Kidney epithelial cell (primary cell): ENCODE data around the gene ALDH2. TPM values are rescaled to one million over a fixed set of nuclear protein-coding genes. Genes with fewer than 3 reads are reported as not detected.

Experiments
- DNase-seq: peaks from one replicate; pipeline ENCODE4 v3.0.0-alpha.2; 2010; ENCODE audit warnings: low read depth
- H3K27me3 ChIP-seq: 2 replicates; pipeline ENCODE4 v1.6.0; 2011; ENCODE audit warnings: low read length; ENCODE audit not compliant: control insufficient read depth, insufficient read depth
- H3K36me3 ChIP-seq: 2 replicates; pipeline ENCODE4 v1.5.1; 2011; ENCODE audit warnings: low read length; ENCODE audit not compliant: control insufficient read depth, insufficient read depth
- H3K4me3 ChIP-seq: 2 replicates; pipeline ENCODE4 v1.5.1; 2011; ENCODE audit warnings: low read depth, mild to moderate bottlenecking, control low read depth, low read length
- CTCF ChIP-seq: IDR thresholded peaks from 2 replicates; pipeline ENCODE4 v1.5.1; 2011; ENCODE audit warnings: mild to moderate bottlenecking, moderate library complexity, low read length, control low read depth, inconsistent platforms; ENCODE audit not compliant: insufficient read depth, poor library complexity, severe bottlenecking
- total RNA-seq: library from RNA; depleted of rRNA; stranded (reverse); fragments of >200 nt; gene quantifications from 2 replicates; pipeline ENCODE4 v1.2.3, GENCODE V29; 2015

Gene ALDH2
- total RNA-seq, 1 donor from 2014 or later, result 23.2 TPM

- no peak for TF ChIP-seq CTCF
- Histone ChIP-seq H3K36me3 (peaks cover 3% of the 10 kb centered on the region), H3K27me3 (no peaks in the 10 kb centered on the region), H3K4me3 (no peak overlapping the region)
- no peak for DNase-seq
These were observed 24.8 kb downstream of the ALDH2 start for GRCh38 chr12:111791507-111791906.

- Histone ChIP-seq H3K4me3 (no peak overlapping the region), H3K36me3 (peaks cover 3% of the 10 kb centered on the region), H3K27me3 (no peaks in the 10 kb centered on the region)
- DNase-seq, result no peak
- no peak for TF ChIP-seq CTCF
These were observed 25.6 kb downstream of the ALDH2 start for GRCh38 chr12:111792155-111792855.

- DNase-seq, result no peak
- Histone ChIP-seq H3K4me3 (no peak overlapping the region), H3K27me3 (no peaks in the 10 kb centered on the region), H3K36me3 (peaks cover 3% of the 10 kb centered on the region)
- no peak for TF ChIP-seq CTCF
These were observed 26.1 kb downstream of the ALDH2 start for GRCh38 chr12:111792856-111793235.

DNA sequence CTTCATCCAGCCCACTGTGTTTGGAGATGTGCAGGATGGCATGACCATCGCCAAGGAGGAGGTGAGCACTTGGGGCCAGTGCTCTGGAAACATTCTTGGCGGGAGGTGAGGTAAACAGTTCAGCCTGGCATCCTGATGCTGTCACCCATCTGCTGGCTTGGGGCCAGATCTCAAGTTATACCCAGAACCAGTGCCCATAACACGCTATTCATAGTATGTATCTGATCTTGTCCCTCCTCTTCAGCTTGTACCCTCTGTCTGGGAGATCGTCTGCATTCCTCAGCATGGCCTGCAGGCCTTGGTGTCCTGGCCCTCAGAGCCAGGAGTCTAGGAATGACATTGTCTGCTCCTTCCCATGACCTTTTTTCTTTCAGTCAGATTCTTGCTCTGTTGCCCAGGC lies 31.4 kb downstream of the ALDH2 start:
- H3K36me3 ChIP-seq, result no peaks in the 10 kb centered on the region
- no peaks in the 10 kb centered on the region for H3K27me3 ChIP-seq
- DNase-seq, result no peak
- no peak for TF ChIP-seq CTCF
- no peak overlapping the region for H3K4me3 ChIP-seq

DNA sequence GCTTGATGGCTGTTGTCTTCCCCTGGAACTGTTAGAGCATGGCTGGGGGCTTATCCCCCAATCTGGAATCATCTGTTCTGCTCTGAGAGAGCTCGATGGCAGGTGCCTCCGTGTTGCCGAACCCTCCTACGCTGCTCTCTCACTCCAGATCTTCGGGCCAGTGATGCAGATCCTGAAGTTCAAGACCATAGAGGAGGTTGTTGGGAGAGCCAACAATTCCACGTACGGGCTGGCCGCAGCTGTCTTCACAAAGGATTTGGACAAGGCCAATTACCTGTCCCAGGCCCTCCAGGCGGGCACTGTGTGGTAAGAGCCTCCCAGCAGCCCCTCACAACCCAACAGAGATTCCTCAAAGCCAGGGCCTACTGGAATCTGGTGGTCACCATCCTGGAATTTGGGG lies 33.0 kb downstream of the ALDH2 start:
- TF ChIP-seq CTCF, result no peak
- Histone ChIP-seq H3K27me3 (no peaks in the 10 kb centered on the region), H3K36me3 (no peaks in the 10 kb centered on the region), H3K4me3 (no peak overlapping the region)
- no peak for DNase-seq

DNA sequence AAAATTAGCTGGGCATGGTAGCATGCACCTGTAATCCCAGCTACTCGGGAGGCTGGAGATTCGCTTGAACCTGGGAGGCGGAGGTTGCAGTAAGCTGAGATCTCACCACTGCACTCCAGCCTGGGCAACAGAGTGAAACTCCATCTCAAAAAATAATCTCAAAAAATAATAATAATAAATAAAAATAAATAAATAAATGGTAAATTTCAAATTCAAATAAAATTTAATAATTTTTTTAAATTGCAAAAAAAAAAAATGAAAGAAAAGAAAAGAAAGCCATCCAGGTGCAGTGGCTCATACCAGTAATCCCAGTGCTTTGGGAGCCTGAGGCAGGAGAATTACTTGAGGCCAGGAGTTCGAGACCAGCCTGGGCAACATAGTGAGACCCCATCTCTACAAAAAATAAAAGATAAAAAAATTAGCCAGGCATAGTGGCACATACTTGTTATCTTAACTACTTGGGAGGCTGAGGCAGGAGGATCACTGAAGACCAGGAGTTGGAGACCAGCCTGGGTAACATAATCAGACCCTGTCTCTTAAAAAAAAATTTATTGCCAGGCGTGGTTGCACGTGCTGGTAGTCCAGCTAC lies 36.4 kb downstream of the ALDH2 start:
- no peak for DNase-seq
- TF ChIP-seq CTCF, result no peak
- Histone ChIP-seq H3K27me3 (no peaks in the 10 kb centered on the region), H3K4me3 (no peak overlapping the region), H3K36me3 (no peaks in the 10 kb centered on the region)
